ENCODE measurements around the gene COX4I1. TPM values are rescaled to one million over a fixed set of nuclear protein-coding genes. Genes with fewer than 3 reads are reported as not detected.

Gene COX4I1
- total RNA-seq, 3 donors from 2014 or later, result 516 to 561 (median 525) TPM

- no peak for DNase-seq
- H3K27me3 Mint-ChIP-seq (ENCODE audit: low read depth), result peaks cover 5% of the 10 kb centered on the region
- H3K36me3 Mint-ChIP-seq (ENCODE audit: insufficient read depth), result no peaks in the 10 kb centered on the region
- H3K9me3 Mint-ChIP-seq, result no peaks in the 10 kb centered on the region
- H3K4me3 Mint-ChIP-seq, result no peak overlapping the region
- peaks cover 5% of the 10 kb centered on the region for H3K4me1 Mint-ChIP-seq (ENCODE audit: low read depth)
- no peak for ATAC-seq
These were observed 55.4 kb downstream of the COX4I1 start for GRCh38 chr16:85854935-85855334.

GRCh38 chr16:85856079-85856478 is 56.6 kb downstream of the COX4I1 start:
- no peak for DNase-seq
- Mint-ChIP-seq H3K4me1 (ENCODE audit: low read depth) (peaks cover 7% of the 10 kb centered on the region), H3K4me3 (no peak overlapping the region), H3K27me3 (ENCODE audit: low read depth) (peaks cover 2% of the 10 kb centered on the region), H3K36me3 (ENCODE audit: insufficient read depth) (no peaks in the 10 kb centered on the region), H3K9me3 (no peaks in the 10 kb centered on the region)
- ATAC-seq, result peak; percentile 33 to 51

- peaks cover 7% of the 10 kb centered on the region for H3K4me1 Mint-ChIP-seq (ENCODE audit: low read depth)
- peaks cover 2% of the 10 kb centered on the region for H3K27me3 Mint-ChIP-seq (ENCODE audit: low read depth)
- H3K4me3 Mint-ChIP-seq, result no peak overlapping the region
- H3K36me3 Mint-ChIP-seq (ENCODE audit: insufficient read depth), result no peaks in the 10 kb centered on the region
- DNase-seq (no peak), ATAC-seq (no peak)
- no peaks in the 10 kb centered on the region for H3K9me3 Mint-ChIP-seq
These were observed 57.1 kb downstream of the COX4I1 start for GRCh38 chr16:85856585-85856984.

Other genes starting within 250 kb of the COX4I1 start
- gene GSE1, start 186.4 kb upstream of the COX4I1 start, total RNA-seq, result 10 to 100 TPM; 15.5 to 15.6 (median 15.5) TPM
- gene GINS2, start 110.7 kb upstream of the COX4I1 start, total RNA-seq, result 10 to 100 TPM; 60.6 to 65.8 (median 62.7) TPM
- gene C16orf74, start 48.6 kb upstream of the COX4I1 start, total RNA-seq, result under 1 TPM in 1 of 3 donors, not detected in 2; 0.24 TPM
- 10 to 100 TPM; 52.2 to 65.5 (median 62.2) TPM for gene EMC8, start 151 bp upstream of the COX4I1 start, total RNA-seq
- 100 to 1,000 TPM; 561 to 775 (median 745) TPM for gene IRF8, start 99.5 kb downstream of the COX4I1 start, total RNA-seq

Measured in activated T-cell treated with anti-CD3 and anti-CD28 coated beads, Interleukin-2, amount 50 U/mL, for 4 hours (primary cell).